Measurements from ENCODE around the gene ZMYM1.

- TF ChIP-seq, protein P1, sequence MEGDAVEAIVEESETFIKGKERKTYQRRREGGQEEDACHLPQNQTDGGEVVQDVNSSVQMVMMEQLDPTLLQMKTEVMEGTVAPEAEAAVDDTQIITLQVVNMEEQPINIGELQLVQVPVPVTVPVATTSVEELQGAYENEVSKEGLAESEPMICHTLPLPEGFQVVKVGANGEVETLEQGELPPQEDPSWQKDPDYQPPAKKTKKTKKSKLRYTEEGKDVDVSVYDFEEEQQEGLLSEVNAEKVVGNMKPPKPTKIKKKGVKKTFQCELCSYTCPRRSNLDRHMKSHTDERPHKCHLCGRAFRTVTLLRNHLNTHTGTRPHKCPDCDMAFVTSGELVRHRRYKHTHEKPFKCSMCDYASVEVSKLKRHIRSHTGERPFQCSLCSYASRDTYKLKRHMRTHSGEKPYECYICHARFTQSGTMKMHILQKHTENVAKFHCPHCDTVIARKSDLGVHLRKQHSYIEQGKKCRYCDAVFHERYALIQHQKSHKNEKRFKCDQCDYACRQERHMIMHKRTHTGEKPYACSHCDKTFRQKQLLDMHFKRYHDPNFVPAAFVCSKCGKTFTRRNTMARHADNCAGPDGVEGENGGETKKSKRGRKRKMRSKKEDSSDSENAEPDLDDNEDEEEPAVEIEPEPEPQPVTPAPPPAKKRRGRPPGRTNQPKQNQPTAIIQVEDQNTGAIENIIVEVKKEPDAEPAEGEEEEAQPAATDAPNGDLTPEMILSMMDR (IDR thresholded peaks at IDR 0.05), result no peak
- TF ChIP-seq ZFX (IDR thresholded peaks at IDR 0.05; ENCODE audit: borderline replicate concordance), result no peak
These were observed 25.8 kb upstream of the ZMYM1 start for GRCh38 chr1:35053433-35053832.
